SK-N-SH treated with all-trans-retinoic acid at 6 μM for 48 hours (cell line): ENCODE results near the gene TLCD3A.

ENCODE experiments used
- ARNTL ChIP-seq: fragments of 450-650 bp; formaldehyde crosslinking; IDR thresholded peaks from 2 replicates; pipeline ENCODE4 v1.5.0; 2020; ENCODE audit warnings: low read depth, mild to moderate bottlenecking, moderate library complexity, borderline replicate concordance
- BACH2 ChIP-seq: fragments of 250-450 bp; sonication (Bioruptor Pico); IDR thresholded peaks from 2 replicates; pipeline ENCODE4 v1.9.0; 2021; ENCODE audit warnings: mild to moderate bottlenecking, borderline replicate concordance
- GLIS3 ChIP-seq: fragments of 250-450 bp; sonication (Bioruptor Pico); IDR thresholded peaks from 2 replicates; pipeline ENCODE4 v1.5.0; 2020; ENCODE audit warnings: mild to moderate bottlenecking, moderate library complexity
- PPARA ChIP-seq: fragments of 250-450 bp; sonication (Bioruptor Pico); IDR thresholded peaks from 2 replicates; pipeline ENCODE4 v1.5.0; 2020; ENCODE audit warnings: mild to moderate bottlenecking, borderline replicate concordance
- RARB ChIP-seq: fragments of 250-450 bp; sonication (Bioruptor Pico); IDR thresholded peaks from 2 replicates; pipeline ENCODE4 v1.8.0; 2021; ENCODE audit warnings: mild to moderate bottlenecking, moderate library complexity
- SNAI2 ChIP-seq: fragments of 250-450 bp; sonication (Bioruptor Pico); IDR thresholded peaks from 2 replicates; pipeline ENCODE4 v1.5.0; 2020; ENCODE audit warnings: mild to moderate bottlenecking, moderate library complexity
- TCF4 ChIP-seq: fragments of 250-450 bp; sonication (Bioruptor Pico); IDR thresholded peaks from 2 replicates; pipeline ENCODE4 v1.8.0; 2021; ENCODE audit warnings: mild to moderate bottlenecking, moderate library complexity, borderline replicate concordance
- TOX ChIP-seq: fragments of 250-450 bp; sonication (Bioruptor Pico); IDR thresholded peaks from 2 replicates; pipeline ENCODE4 v1.8.0; 2021; ENCODE audit warnings: mild to moderate bottlenecking, moderate library complexity, borderline replicate concordance
- TSHZ2 ChIP-seq: fragments of 250-450 bp; sonication (Bioruptor Pico); IDR thresholded peaks from 2 replicates; pipeline ENCODE4 v1.5.0; 2020; ENCODE audit warnings: mild to moderate bottlenecking, moderate library complexity
- ZC3H10 ChIP-seq: fragments of 250-450 bp; sonication (Bioruptor Pico); IDR thresholded peaks from 2 replicates; pipeline ENCODE4 v1.5.1; 2021; ENCODE audit warnings: mild to moderate bottlenecking, moderate library complexity
- ZFP3 ChIP-seq: fragments of 250-450 bp; sonication (Bioruptor Pico); IDR thresholded peaks from 2 replicates; pipeline ENCODE4 v1.5.0; 2020; ENCODE audit warnings: mild to moderate bottlenecking, moderate library complexity
- ZFP30 ChIP-seq: fragments of 450-650 bp; formaldehyde crosslinking; IDR thresholded peaks from 2 replicates; pipeline ENCODE4 v1.5.0; 2022; ENCODE audit warnings: mild to moderate bottlenecking, moderate library complexity
- ZNF70 ChIP-seq: fragments of 450-650 bp; formaldehyde crosslinking; IDR thresholded peaks from 2 replicates; pipeline ENCODE4 v1.5.0; 2020; ENCODE audit warnings: mild to moderate bottlenecking, moderate library complexity
- TF ChIP-seq, protein P1 (sequence below): fragments of 250-450 bp; sonication (Bioruptor Pico); IDR thresholded peaks from 2 replicates; pipeline ENCODE4 v1.5.1; 2020; ENCODE audit warnings: low read depth, mild to moderate bottlenecking, moderate library complexity

DNA sequence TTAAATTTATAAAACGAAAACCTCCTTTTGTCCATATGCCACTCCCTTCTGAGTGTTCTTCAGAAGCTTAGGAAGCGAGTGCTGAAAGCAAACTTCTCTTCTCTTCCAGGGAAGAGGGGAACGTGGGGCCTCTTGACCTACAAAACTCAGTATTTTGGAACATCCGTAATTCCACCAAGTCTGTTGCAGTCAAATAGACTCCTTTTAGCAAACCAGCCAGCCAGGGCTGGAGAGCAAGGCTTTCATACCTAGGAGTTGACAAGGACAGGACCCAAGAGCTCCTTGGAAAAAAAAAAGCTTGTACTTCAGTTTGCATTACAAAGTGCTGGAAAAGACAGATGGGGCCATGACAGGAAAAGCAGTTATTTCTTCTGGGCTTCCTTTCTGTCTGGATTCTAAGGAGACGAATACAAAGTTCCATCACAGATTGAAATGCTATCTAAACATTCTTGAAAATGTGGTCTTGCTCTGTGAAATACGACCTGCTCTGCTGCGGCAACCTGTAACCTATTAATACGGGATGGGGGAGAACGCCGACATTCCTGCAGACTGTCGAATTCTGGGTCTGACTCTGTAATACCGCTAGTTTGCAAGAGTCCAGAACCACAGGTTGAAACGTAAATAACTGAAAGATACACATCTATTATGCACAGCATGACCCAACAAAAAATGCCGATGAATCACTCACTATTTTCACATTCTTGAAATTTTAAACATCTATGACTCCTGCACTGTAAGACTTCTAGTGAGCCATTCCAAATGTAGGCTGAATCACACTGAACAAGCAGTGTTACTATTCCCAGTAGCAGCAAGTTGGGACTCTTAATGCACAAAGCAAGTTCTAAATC lies 38.4 kb upstream of the TLCD3A start:
- TF ChIP-seq ZC3H10 (CRISPR knock-in tag) (no peak), TOX (CRISPR knock-in tag) (peak; percentile 72; the same call in 1 of the 2 replicates), TSHZ2 (no peak), SNAI2 (CRISPR knock-in tag) (0 out of 2 replicates have a peak, but pooled peaks have one; percentile 27), ZFP3 (CRISPR knock-in tag) (0 out of 2 replicates have a peak, but pooled peaks have one; percentile 42), GLIS3 (CRISPR knock-in tag) (0 out of 2 replicates have a peak, but pooled peaks have one; percentile 15), TCF4 (CRISPR knock-in tag) (no peak), PPARA (CRISPR knock-in tag) (no peak), ARNTL (CRISPR knock-in tag) (no peak), ZNF70 (no peak), RARB (CRISPR knock-in tag) (no peak), ZFP30 (no peak), BACH2 (no peak)
- TF ChIP-seq, protein P1, sequence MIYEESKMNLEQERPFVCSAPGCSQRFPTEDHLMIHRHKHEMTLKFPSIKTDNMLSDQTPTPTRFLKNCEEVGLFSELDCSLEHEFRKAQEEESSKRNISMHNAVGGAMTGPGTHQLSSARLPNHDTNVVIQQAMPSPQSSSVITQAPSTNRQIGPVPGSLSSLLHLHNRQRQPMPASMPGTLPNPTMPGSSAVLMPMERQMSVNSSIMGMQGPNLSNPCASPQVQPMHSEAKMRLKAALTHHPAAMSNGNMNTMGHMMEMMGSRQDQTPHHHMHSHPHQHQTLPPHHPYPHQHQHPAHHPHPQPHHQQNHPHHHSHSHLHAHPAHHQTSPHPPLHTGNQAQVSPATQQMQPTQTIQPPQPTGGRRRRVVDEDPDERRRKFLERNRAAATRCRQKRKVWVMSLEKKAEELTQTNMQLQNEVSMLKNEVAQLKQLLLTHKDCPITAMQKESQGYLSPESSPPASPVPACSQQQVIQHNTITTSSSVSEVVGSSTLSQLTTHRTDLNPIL (CRISPR knock-in tag), result no peak
